Dendritic cell treated with granulocyte-macrophage colony-stimulating factor and Interleukin-4, amounts not matched to agents 40 ng/mL and 50 ng/mL, for 4 days (primary cell): Measurements from ENCODE around the gene DYRK2.

Experiments
- H3K27ac Mint-ChIP-seq: one replicate; pipeline ENCODE4 v1.8.0; 2022; ENCODE audit warnings: mild to moderate bottlenecking, mixed read lengths
- H3K27me3 Mint-ChIP-seq: one replicate; pipeline ENCODE4 v1.8.0; 2022; ENCODE audit warnings: mild to moderate bottlenecking, mixed read lengths
- H3K36me3 Mint-ChIP-seq: one replicate; pipeline ENCODE4 v1.8.0; 2022; ENCODE audit warnings: low read depth, mixed read lengths
- H3K4me1 Mint-ChIP-seq: one replicate; pipeline ENCODE4 v1.8.0; 2022; ENCODE audit warnings: low read depth, mixed read lengths
- H3K4me3 Mint-ChIP-seq: one replicate; pipeline ENCODE4 v1.8.0; 2022; ENCODE audit warnings: mild to moderate bottlenecking, moderate library complexity, mixed read lengths
- H3K9me3 Mint-ChIP-seq: one replicate; pipeline ENCODE4 v1.8.0; 2022; ENCODE audit warnings: mixed read lengths
- intact Hi-C: fragments of 100-400 bp; cut with micrococcal nuclease; formaldehyde crosslinking; loops from one replicate; pipeline ENCODE4 v1.15.0; 2022

DYRK2 gene

GRCh38 chr12:67690656-67691055 lies 42.1 kb downstream of the DYRK2 start:
- peaks cover 10% of the 10 kb centered on the region for H3K4me1 Mint-ChIP-seq
- intact Hi-C loops = no loop called here
- no peak overlapping the region for H3K27ac Mint-ChIP-seq
- no peak overlapping the region for H3K4me3 Mint-ChIP-seq
- H3K36me3 Mint-ChIP-seq = no peaks in the 10 kb centered on the region
- H3K9me3 Mint-ChIP-seq = peaks cover 8% of the 10 kb centered on the region
- peaks cover 41% of the 10 kb centered on the region for H3K27me3 Mint-ChIP-seq

- Mint-ChIP-seq H3K9me3 (peaks cover 8% of the 10 kb centered on the region), H3K27me3 (peaks cover 43% of the 10 kb centered on the region), H3K4me3 (no peak overlapping the region), H3K36me3 (no peaks in the 10 kb centered on the region), H3K4me1 (peaks cover 10% of the 10 kb centered on the region), H3K27ac (no peak overlapping the region)
- intact Hi-C loops = no loop called here
Measured at GRCh38 chr12:67691220-67691619, 42.7 kb downstream of the DYRK2 start.

- peaks cover 8% of the 10 kb centered on the region for H3K9me3 Mint-ChIP-seq
- no peak overlapping the region for H3K4me3 Mint-ChIP-seq
- peaks cover 10% of the 10 kb centered on the region for H3K4me1 Mint-ChIP-seq
- H3K36me3 Mint-ChIP-seq = no peaks in the 10 kb centered on the region
- intact Hi-C loops = no loop called here
- no peak overlapping the region for H3K27ac Mint-ChIP-seq
- peaks cover 44% of the 10 kb centered on the region for H3K27me3 Mint-ChIP-seq
Measured at GRCh38 chr12:67692135-67692534, 43.6 kb downstream of the DYRK2 start.

GRCh38 chr12:67692966-67693365 lies 44.4 kb downstream of the DYRK2 start:
- Mint-ChIP-seq H3K4me1 (peaks cover 10% of the 10 kb centered on the region), H3K27ac (no peak overlapping the region), H3K9me3 (peaks cover 8% of the 10 kb centered on the region), H3K36me3 (no peaks in the 10 kb centered on the region), H3K27me3 (peaks cover 40% of the 10 kb centered on the region), H3K4me3 (no peak overlapping the region)
- intact Hi-C loops = no loop called here

DNA sequence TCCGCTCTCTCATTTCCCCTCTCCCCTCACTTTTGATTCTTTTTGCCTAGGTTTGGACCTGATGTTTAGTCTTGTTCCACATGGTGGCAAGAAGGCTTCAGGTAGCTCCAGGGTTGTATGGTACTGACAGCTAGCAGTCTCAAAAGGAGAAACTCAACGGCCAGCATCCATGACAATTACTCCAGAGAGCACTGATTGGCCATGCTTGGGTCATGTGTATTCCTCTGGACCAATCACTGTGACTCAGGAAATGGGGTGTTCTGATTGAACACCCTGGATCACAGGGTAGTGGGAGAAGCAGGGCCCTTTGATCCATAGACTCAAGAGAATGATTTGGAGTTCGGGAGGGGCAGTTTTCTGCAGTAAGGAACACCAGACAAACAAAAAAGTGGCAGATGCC lies 45.3 kb downstream of the DYRK2 start:
- Mint-ChIP-seq H3K27me3 (peaks cover 38% of the 10 kb centered on the region), H3K27ac (no peak overlapping the region), H3K36me3 (no peaks in the 10 kb centered on the region), H3K9me3 (peaks cover 8% of the 10 kb centered on the region), H3K4me1 (peaks cover 19% of the 10 kb centered on the region), H3K4me3 (no peak overlapping the region)
- intact Hi-C loops = no loop called here

- Mint-ChIP-seq H3K27ac (no peak overlapping the region), H3K9me3 (peaks cover 8% of the 10 kb centered on the region), H3K36me3 (no peaks in the 10 kb centered on the region), H3K27me3 (peaks cover 36% of the 10 kb centered on the region), H3K4me1 (peaks cover 22% of the 10 kb centered on the region), H3K4me3 (no peak overlapping the region)
- intact Hi-C loops = no loop called here
Measured at GRCh38 chr12:67694306-67694900, 45.9 kb downstream of the DYRK2 start.

DNA sequence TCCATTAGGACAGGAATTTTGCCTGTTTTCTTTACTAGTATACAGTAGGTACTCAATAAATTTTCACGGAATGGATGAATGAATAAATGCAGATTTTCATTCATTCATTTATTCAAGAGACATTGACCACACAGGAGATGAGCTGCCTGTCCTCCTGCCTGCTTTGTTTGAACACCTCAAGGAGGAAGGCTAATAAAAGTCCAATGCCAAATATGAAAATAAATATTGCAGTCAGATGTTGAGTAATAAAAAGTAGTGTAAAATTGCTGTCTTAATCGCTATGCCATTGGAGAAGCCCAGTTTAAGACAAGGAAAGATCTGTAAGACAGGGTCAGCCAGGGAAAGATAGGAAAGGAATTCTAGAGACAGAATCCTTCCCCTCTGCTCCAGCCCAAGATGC lies 47.4 kb downstream of the DYRK2 start:
- Mint-ChIP-seq H3K4me1 (peaks cover 27% of the 10 kb centered on the region), H3K27me3 (peaks cover 36% of the 10 kb centered on the region), H3K36me3 (no peaks in the 10 kb centered on the region), H3K27ac (no peak overlapping the region), H3K9me3 (peaks cover 8% of the 10 kb centered on the region), H3K4me3 (no peak overlapping the region)
- intact Hi-C loops = loop anchor here (5.0 kb wide), 1 partner anchor 239 kb away; no protein-coding TSS in a partner anchor

GRCh38 chr12:67697443-67697842 lies 48.9 kb downstream of the DYRK2 start:
- no peaks in the 10 kb centered on the region for H3K36me3 Mint-ChIP-seq
- intact Hi-C loops = loop anchor here (5.0 kb wide), 1 partner anchor 240 kb away; no protein-coding TSS in a partner anchor
- H3K4me3 Mint-ChIP-seq = no peak overlapping the region
- H3K9me3 Mint-ChIP-seq = peaks cover 8% of the 10 kb centered on the region
- H3K27ac Mint-ChIP-seq = no peak overlapping the region
- H3K4me1 Mint-ChIP-seq = peaks cover 18% of the 10 kb centered on the region
- peaks cover 37% of the 10 kb centered on the region for H3K27me3 Mint-ChIP-seq

GRCh38 chr12:67697967-67698366 lies 49.4 kb downstream of the DYRK2 start:
- peaks cover 8% of the 10 kb centered on the region for H3K9me3 Mint-ChIP-seq
- no peak overlapping the region for H3K4me3 Mint-ChIP-seq
- H3K27me3 Mint-ChIP-seq = peaks cover 40% of the 10 kb centered on the region
- no peak overlapping the region for H3K27ac Mint-ChIP-seq
- intact Hi-C loops = loop anchor here (5.0 kb wide), 1 partner anchor 241 kb away; no protein-coding TSS in a partner anchor
- no peaks in the 10 kb centered on the region for H3K36me3 Mint-ChIP-seq
- H3K4me1 Mint-ChIP-seq = peaks cover 18% of the 10 kb centered on the region

DNA sequence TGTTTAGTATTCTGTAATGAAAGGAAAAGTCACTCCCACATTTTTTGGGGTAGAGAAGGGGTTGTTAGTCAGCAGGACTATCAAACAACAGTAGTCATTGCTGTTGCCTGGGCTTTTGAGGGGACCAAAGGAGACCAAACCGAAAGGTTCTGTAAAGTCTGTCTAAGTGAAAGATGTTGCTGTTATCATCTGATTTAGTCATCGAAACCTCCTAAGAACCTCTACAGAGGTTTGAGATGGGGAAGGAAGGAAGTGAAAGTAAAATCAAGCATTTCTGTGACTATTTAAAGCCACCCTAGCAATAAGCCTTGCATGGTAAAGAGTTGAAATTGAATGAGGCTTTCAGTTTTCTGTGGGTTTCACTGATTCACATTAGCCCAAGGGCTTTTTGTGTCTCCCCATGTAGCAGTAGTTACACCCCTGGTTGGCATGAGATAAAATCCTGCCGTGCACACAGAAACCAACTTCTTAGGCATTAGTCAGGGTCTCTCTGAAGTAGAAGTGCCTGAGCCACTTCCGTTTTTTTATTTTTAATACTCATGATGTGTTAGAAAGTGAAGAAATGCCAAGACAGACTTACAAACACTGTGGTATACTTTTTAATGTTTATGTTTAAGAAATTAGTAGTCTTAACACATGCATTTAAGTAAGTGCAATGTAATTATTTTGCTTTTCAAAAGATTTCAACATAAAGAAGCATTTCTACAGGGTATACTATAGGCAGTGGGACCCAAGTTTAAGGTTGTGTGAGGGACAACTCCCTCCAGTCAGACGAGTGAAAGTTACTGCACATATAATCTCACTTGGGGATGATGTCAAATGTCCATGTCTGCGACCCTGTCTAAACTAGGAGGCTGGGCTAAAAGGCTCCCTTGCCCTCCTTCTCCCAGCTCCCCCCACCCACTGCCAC lies 50.4 kb downstream of the DYRK2 start:
- intact Hi-C loops = loop anchor here (5.0 kb wide), 1 partner anchor 242 kb away; no protein-coding TSS in a partner anchor
- peak overlapping the region; percentile 42 for H3K4me3 Mint-ChIP-seq
- H3K27ac Mint-ChIP-seq = peak overlapping the region; percentile 25
- H3K36me3 Mint-ChIP-seq = no peaks in the 10 kb centered on the region
- H3K27me3 Mint-ChIP-seq = peaks cover 39% of the 10 kb centered on the region
- H3K4me1 Mint-ChIP-seq = peaks cover 18% of the 10 kb centered on the region
- H3K9me3 Mint-ChIP-seq = peaks cover 3% of the 10 kb centered on the region

GRCh38 chr12:67701121-67701520 lies 52.6 kb downstream of the DYRK2 start:
- H3K4me3 Mint-ChIP-seq = no peak overlapping the region
- intact Hi-C loops = no loop called here
- no peaks in the 10 kb centered on the region for H3K9me3 Mint-ChIP-seq
- no peaks in the 10 kb centered on the region for H3K36me3 Mint-ChIP-seq
- H3K4me1 Mint-ChIP-seq = peaks cover 38% of the 10 kb centered on the region
- H3K27me3 Mint-ChIP-seq = peaks cover 41% of the 10 kb centered on the region
- H3K27ac Mint-ChIP-seq = no peak overlapping the region

DNA sequence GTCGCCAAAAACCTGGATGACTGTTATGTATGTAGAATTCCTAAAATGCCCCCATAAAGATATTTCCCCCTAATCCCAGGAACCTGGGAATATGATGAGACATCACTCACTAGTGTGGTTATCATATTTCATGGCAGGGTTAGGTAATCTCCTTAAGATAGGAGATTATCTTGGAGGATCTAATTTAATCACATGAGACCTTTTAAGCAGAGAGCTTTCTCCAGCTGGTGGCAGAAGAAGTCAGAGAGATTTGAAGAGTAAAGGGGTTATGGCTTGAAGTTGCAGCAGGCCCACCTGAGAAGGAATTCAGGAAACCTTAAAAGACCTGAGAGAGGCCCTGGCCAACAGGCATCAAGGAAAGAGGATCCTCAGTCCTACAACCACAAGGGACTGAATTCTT lies 53.6 kb downstream of the DYRK2 start:
- Mint-ChIP-seq H3K4me1 (peaks cover 40% of the 10 kb centered on the region), H3K36me3 (no peaks in the 10 kb centered on the region), H3K4me3 (no peak overlapping the region), H3K27ac (no peak overlapping the region), H3K9me3 (no peaks in the 10 kb centered on the region), H3K27me3 (peaks cover 42% of the 10 kb centered on the region)
- intact Hi-C loops = no loop called here

- H3K4me3 Mint-ChIP-seq = no peak overlapping the region
- H3K9me3 Mint-ChIP-seq = no peaks in the 10 kb centered on the region
- H3K27ac Mint-ChIP-seq = no peak overlapping the region
- no peaks in the 10 kb centered on the region for H3K36me3 Mint-ChIP-seq
- H3K4me1 Mint-ChIP-seq = peaks cover 32% of the 10 kb centered on the region
- intact Hi-C loops = no loop called here
- peaks cover 47% of the 10 kb centered on the region for H3K27me3 Mint-ChIP-seq
Measured at GRCh38 chr12:67704071-67704470, 55.5 kb downstream of the DYRK2 start.
